ENCODE data around the gene NQO1. TPM values are rescaled to one million over a fixed set of nuclear protein-coding genes. Genes with fewer than 3 reads are reported as not detected.
A peak's percentile ranks its signal among the peaks of the same experiment; 100 is the strongest.

NQO1 gene
- total RNA-seq, 1 experiment from 2014 or later = 519 TPM

GRCh38 chr16:69754469-69755310 lies 28.3 kb upstream of the NQO1 start, which contains the start of gene NOB1:
NOB1 (minus strand) TSS chr16:69754926; CDS start chr16:69754910, 16 bp downstream.
- H3K9me2 ChIP-seq (ENCODE audit: insufficient read depth) = no peaks in the 10 kb centered on the region
- no peak within 1 kb of the TSS for H2AFZ ChIP-seq (ENCODE audit: low read depth, low read length, poor library complexity, severe bottlenecking)
- intact Hi-C loops (cut with micrococcal nuclease) = loop anchor here (1.0 to 2.0 kb wide), 3 partner anchors 28 to 356 kb away; partner anchors contain the start of gene NQO1
- POLR2A ChIA-PET = interaction anchor here (0.9 to 1.8 kb wide), 4 partner anchors 9 to 30 kb away, joined by 4 to 13 read pairs (median 6); partner anchors contain the start of gene NQO1
- ATAC-seq (peak; percentile 96), DNase-seq (ENCODE audit: low read depth, low spot score) (peak; percentile 93)
- CTCF ChIA-PET = interaction anchor here (1.0 to 2.6 kb wide), 9 partner anchors 14 to 357 kb away, joined by 3 to 22 read pairs (median 5); partner anchors contain the start of gene NQO1
- RAD21 ChIA-PET (ENCODE audit: low non-redundant PET in 1 of 2, low total read pairs in 2 of 2, uncharacterized antibody in 2 of 2, unreplicated experiment in 2 of 2) = interaction anchor here in 1 of 2 experiments (1.3 kb wide), 1 partner anchor 359 kb away, joined by 3 read pairs; no protein-coding TSS in a partner anchor
- H3K27ac ChIP-seq (ENCODE audit: low read depth, low read length) = peak within 1 kb of the TSS; percentile 76
- no peaks in the 10 kb centered on the region for H3K9me3 ChIP-seq (ENCODE audit: control insufficient read depth in 1 of 2, insufficient read depth in 1 of 2, low read depth in 1 of 2, low read length in 2 of 2)
- H3K4me1 ChIP-seq (ENCODE audit: control insufficient read depth in 1 of 2, insufficient read depth in 2 of 2, low read length in 2 of 2) = peaks cover 7 to 14% of the 10 kb centered on the region in 2 experiments
- peak within 1 kb of the TSS; percentile 96 for H3K9ac ChIP-seq (ENCODE audit: low read length)
- H4K20me1 ChIP-seq (ENCODE audit: insufficient read depth) = no peaks in the 10 kb centered on the region
- peak within 1 kb of the TSS; percentile 76 for H3K4me2 ChIP-seq (ENCODE audit: low read length)
- H3K36me3 ChIP-seq (ENCODE audit: control insufficient read depth in 1 of 2, insufficient read depth in 2 of 2, low read length in 2 of 2) = peaks cover 22 to 30% of the 10 kb centered on the region in 2 experiments
- BruUV-seq (replicated peaks) = TSS peak; percentile 66
- TF ChIP-seq, protein P1, sequence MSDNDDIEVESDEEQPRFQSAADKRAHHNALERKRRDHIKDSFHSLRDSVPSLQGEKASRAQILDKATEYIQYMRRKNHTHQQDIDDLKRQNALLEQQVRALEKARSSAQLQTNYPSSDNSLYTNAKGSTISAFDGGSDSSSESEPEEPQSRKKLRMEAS (IDR thresholded peaks at IDR 0.05) = peak; percentile 97
- peak; percentile 98 for TF ChIP-seq RAD21 (IDR thresholded peaks at IDR 0.05; ENCODE audit: low read depth)
- TF ChIP-seq ZFX (IDR thresholded peaks at IDR 0.05) = peak; percentile 53; the same call in 1 of the 2 replicates
- TF ChIP-seq, protein P2, sequence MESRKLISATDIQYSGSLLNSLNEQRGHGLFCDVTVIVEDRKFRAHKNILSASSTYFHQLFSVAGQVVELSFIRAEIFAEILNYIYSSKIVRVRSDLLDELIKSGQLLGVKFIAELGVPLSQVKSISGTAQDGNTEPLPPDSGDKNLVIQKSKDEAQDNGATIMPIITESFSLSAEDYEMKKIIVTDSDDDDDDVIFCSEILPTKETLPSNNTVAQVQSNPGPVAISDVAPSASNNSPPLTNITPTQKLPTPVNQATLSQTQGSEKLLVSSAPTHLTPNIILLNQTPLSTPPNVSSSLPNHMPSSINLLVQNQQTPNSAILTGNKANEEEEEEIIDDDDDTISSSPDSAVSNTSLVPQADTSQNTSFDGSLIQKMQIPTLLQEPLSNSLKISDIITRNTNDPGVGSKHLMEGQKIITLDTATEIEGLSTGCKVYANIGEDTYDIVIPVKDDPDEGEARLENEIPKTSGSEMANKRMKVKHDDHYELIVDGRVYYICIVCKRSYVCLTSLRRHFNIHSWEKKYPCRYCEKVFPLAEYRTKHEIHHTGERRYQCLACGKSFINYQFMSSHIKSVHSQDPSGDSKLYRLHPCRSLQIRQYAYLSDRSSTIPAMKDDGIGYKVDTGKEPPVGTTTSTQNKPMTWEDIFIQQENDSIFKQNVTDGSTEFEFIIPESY (IDR thresholded peaks at IDR 0.05; ENCODE audit: extremely low read depth, insufficient replicate concordance, low read length) = peak; percentile 67
- no peak for TF ChIP-seq EZH2 (IDR thresholded peaks at IDR 0.05)
- TF ChIP-seq REST (IDR thresholded peaks at IDR 0.05; ENCODE audit: low read depth) = no peak
- peak; percentile 76 for TF ChIP-seq POLR2A (IDR thresholded peaks at IDR 0.05; ENCODE audit: borderline replicate concordance, extremely low read depth, insufficient read depth, insufficient read length)
- no peak for TF ChIP-seq FOSL1 (IDR thresholded peaks at IDR 0.05; ENCODE audit: low read depth)
- peak; percentile 22 for TF ChIP-seq TCF7L2 (IDR thresholded peaks at IDR 0.05; ENCODE audit: borderline replicate concordance, extremely low read depth, insufficient read depth, insufficient read length)
- TF ChIP-seq SIN3A (IDR thresholded peaks at IDR 0.05; ENCODE audit: low read depth) = peak; percentile 81; the same call in 1 of the 2 replicates
- TF ChIP-seq POLR2AphosphoS5 (IDR thresholded peaks at IDR 0.05; ENCODE audit: low read depth, low read length) = peak; percentile 97
- TF ChIP-seq CEBPB (IDR thresholded peaks at IDR 0.05; ENCODE audit: low read depth) = no peak
- TF ChIP-seq EGR1 (IDR thresholded peaks at IDR 0.05; ENCODE audit: low read depth) = peak; percentile 71
- TF ChIP-seq CTCF (IDR thresholded peaks at IDR 0.05 in 2 of 3, conservative IDR thresholded peaks at IDR 0.05 in 1 of 3; ENCODE audit: borderline replicate concordance in 1 of 3, insufficient read depth in 1 of 3, low read depth in 2 of 3, low read length in 2 of 3) = peak; percentile 88 to 97 (median 94)
- TF ChIP-seq YY1 (IDR thresholded peaks at IDR 0.05; ENCODE audit: extremely low read depth, insufficient replicate concordance, low read depth, low read length) = peak; percentile 96
- peak; percentile 81; the same call in 1 of the 2 replicates for TF ChIP-seq ELF1 (IDR thresholded peaks at IDR 0.05; ENCODE audit: borderline replicate concordance, low read depth)
- peaks cover 50% of the 10 kb centered on the region for H3K79me2 ChIP-seq (ENCODE audit: insufficient read depth, low read length)
- no peaks in the 10 kb centered on the region for H3K27me3 ChIP-seq (ENCODE audit: insufficient read depth, low read length)
- H3K4me3 ChIP-seq (replicated peaks in 1 of 2; ENCODE audit: low read depth in 1 of 2, low read length in 2 of 2) = peak within 1 kb of the TSS; percentile 91 to 92
